ENCODE results near the gene UCK1.
A peak's percentile ranks its signal among the peaks of the same experiment; 100 is the strongest.
"Not testable (repeated sequence)": the region's sequence is repeated elsewhere in the genome, so short reads cannot be mapped to it uniquely, and the experiment has no call there.

UCK1 gene

GRCh38 chr9:131549186-131549585, 18.1 kb upstream of the UCK1 start:
- Histone ChIP-seq H3K27me3 (replicated peaks; ENCODE audit: control insufficient read depth, insufficient read depth, low read length) (peaks cover 44% of the 10 kb centered on the region), H3K9me3 (ENCODE audit: control insufficient read depth, low read length) (peaks cover 12% of the 10 kb centered on the region)
- not testable (repeated sequence) for H3K4me3 ChIP-seq (ENCODE audit: low read length); H3K9ac ChIP-seq (ENCODE audit: low read length); DNase-seq (ENCODE audit: low read depth); H3K4me1 ChIP-seq (ENCODE audit: control insufficient read depth, insufficient read depth, low read length); H3K36me3 ChIP-seq (ENCODE audit: control insufficient read depth, insufficient read depth, low read length, severe bottlenecking)

GRCh38 chr9:131546336-131547084, 15.4 kb upstream of the UCK1 start:
- no peak overlapping the region for H3K9ac ChIP-seq (ENCODE audit: low read length)
- peaks cover 27% of the 10 kb centered on the region for H3K27me3 ChIP-seq (replicated peaks; ENCODE audit: control insufficient read depth, insufficient read depth, low read length)
- peak; percentile 59 for DNase-seq (ENCODE audit: low read depth)
- H3K4me3 ChIP-seq (ENCODE audit: low read length) = peak overlapping the region; percentile 58
- peaks cover 31% of the 10 kb centered on the region for H3K9me3 ChIP-seq (ENCODE audit: control insufficient read depth, low read length)
- H3K4me1 ChIP-seq (ENCODE audit: control insufficient read depth, insufficient read depth, low read length) = no peaks in the 10 kb centered on the region
- H3K36me3 ChIP-seq (ENCODE audit: control insufficient read depth, insufficient read depth, low read length, severe bottlenecking) = no peaks in the 10 kb centered on the region

- Histone ChIP-seq H3K36me3 (ENCODE audit: control insufficient read depth, insufficient read depth, low read length, severe bottlenecking) (no peaks in the 10 kb centered on the region), H3K4me3 (ENCODE audit: low read length) (no peak overlapping the region), H3K9ac (ENCODE audit: low read length) (no peak overlapping the region), H3K27me3 (replicated peaks; ENCODE audit: control insufficient read depth, insufficient read depth, low read length) (peaks cover 27% of the 10 kb centered on the region), H3K4me1 (ENCODE audit: control insufficient read depth, insufficient read depth, low read length) (no peaks in the 10 kb centered on the region), H3K9me3 (ENCODE audit: control insufficient read depth, low read length) (peaks cover 31% of the 10 kb centered on the region)
- no peak for DNase-seq (ENCODE audit: low read depth)
These were observed 14.8 kb upstream of the UCK1 start for GRCh38 chr9:131545786-131546335.

- peaks cover 31% of the 10 kb centered on the region for H3K9me3 ChIP-seq (ENCODE audit: control insufficient read depth, low read length)
- no peaks in the 10 kb centered on the region for H3K4me1 ChIP-seq (ENCODE audit: control insufficient read depth, insufficient read depth, low read length)
- no peak for DNase-seq (ENCODE audit: low read depth)
- H3K36me3 ChIP-seq (ENCODE audit: control insufficient read depth, insufficient read depth, low read length, severe bottlenecking) = no peaks in the 10 kb centered on the region
- H3K4me3 ChIP-seq (ENCODE audit: low read length) = no peak within 1 kb of the TSS
- H3K27me3 ChIP-seq (replicated peaks; ENCODE audit: control insufficient read depth, insufficient read depth, low read length) = peaks cover 29% of the 10 kb centered on the region
- H3K9ac ChIP-seq (ENCODE audit: low read length) = no peak within 1 kb of the TSS
These were observed 14.1 kb upstream of the UCK1 start, which contains the start of gene PRRT1B for GRCh38 chr9:131545003-131545785. Gene PRRT1B, plus strand, starts transcription at chr9:131545523. Its CDS starts 93 bp downstream, at chr9:131545616.

GRCh38 chr9:131543141-131543540, 12.1 kb upstream of the UCK1 start:
- no peak for DNase-seq (ENCODE audit: low read depth)
- Histone ChIP-seq H3K27me3 (replicated peaks; ENCODE audit: control insufficient read depth, insufficient read depth, low read length) (peaks cover 19% of the 10 kb centered on the region), H3K4me1 (ENCODE audit: control insufficient read depth, insufficient read depth, low read length) (no peaks in the 10 kb centered on the region), H3K4me3 (ENCODE audit: low read length) (no peak overlapping the region), H3K9me3 (ENCODE audit: control insufficient read depth, low read length) (peaks cover 28% of the 10 kb centered on the region), H3K36me3 (ENCODE audit: control insufficient read depth, insufficient read depth, low read length, severe bottlenecking) (no peaks in the 10 kb centered on the region), H3K9ac (ENCODE audit: low read length) (no peak overlapping the region)

- peaks cover 25% of the 10 kb centered on the region for H3K9me3 ChIP-seq (ENCODE audit: control insufficient read depth, low read length)
- H3K4me3 ChIP-seq (ENCODE audit: low read length) = no peak overlapping the region
- H3K27me3 ChIP-seq (replicated peaks; ENCODE audit: control insufficient read depth, insufficient read depth, low read length) = peaks cover 5% of the 10 kb centered on the region
- no peak overlapping the region for H3K9ac ChIP-seq (ENCODE audit: low read length)
- DNase-seq (ENCODE audit: low read depth) = no peak
- H3K36me3 ChIP-seq (ENCODE audit: control insufficient read depth, insufficient read depth, low read length, severe bottlenecking) = no peaks in the 10 kb centered on the region
- H3K4me1 ChIP-seq (ENCODE audit: control insufficient read depth, insufficient read depth, low read length) = no peaks in the 10 kb centered on the region
These were observed 8.3 kb upstream of the UCK1 start for GRCh38 chr9:131539223-131539923.

- H3K4me1 ChIP-seq (ENCODE audit: control insufficient read depth, insufficient read depth, low read length) = no peaks in the 10 kb centered on the region
- H3K27me3 ChIP-seq (replicated peaks; ENCODE audit: control insufficient read depth, insufficient read depth, low read length) = peaks cover 5% of the 10 kb centered on the region
- H3K36me3 ChIP-seq (ENCODE audit: control insufficient read depth, insufficient read depth, low read length, severe bottlenecking) = no peaks in the 10 kb centered on the region
- H3K4me3 ChIP-seq (ENCODE audit: low read length) = no peak overlapping the region
- no peak overlapping the region for H3K9ac ChIP-seq (ENCODE audit: low read length)
- H3K9me3 ChIP-seq (ENCODE audit: control insufficient read depth, low read length) = peaks cover 11% of the 10 kb centered on the region
- no peak for DNase-seq (ENCODE audit: low read depth)
These were observed 6.9 kb upstream of the UCK1 start for GRCh38 chr9:131537946-131538345.

GRCh38 chr9:131534721-131535237, 3.7 kb upstream of the UCK1 start:
- no peaks in the 10 kb centered on the region for H3K9me3 ChIP-seq (ENCODE audit: control insufficient read depth, low read length)
- H3K9ac ChIP-seq (ENCODE audit: low read length) = no peak overlapping the region
- DNase-seq (ENCODE audit: low read depth) = no peak
- peaks cover 3% of the 10 kb centered on the region for H3K27me3 ChIP-seq (replicated peaks; ENCODE audit: control insufficient read depth, insufficient read depth, low read length)
- H3K36me3 ChIP-seq (ENCODE audit: control insufficient read depth, insufficient read depth, low read length, severe bottlenecking) = no peaks in the 10 kb centered on the region
- peaks cover 8% of the 10 kb centered on the region for H3K4me1 ChIP-seq (ENCODE audit: control insufficient read depth, insufficient read depth, low read length)
- no peak overlapping the region for H3K4me3 ChIP-seq (ENCODE audit: low read length)

- no peaks in the 10 kb centered on the region for H3K9me3 ChIP-seq (ENCODE audit: control insufficient read depth, low read length)
- H3K27me3 ChIP-seq (replicated peaks; ENCODE audit: control insufficient read depth, insufficient read depth, low read length) = peaks cover 3% of the 10 kb centered on the region
- DNase-seq (ENCODE audit: low read depth) = peak; percentile 61
- peak overlapping the region; percentile 89 for H3K9ac ChIP-seq (ENCODE audit: low read length)
- H3K4me1 ChIP-seq (ENCODE audit: control insufficient read depth, insufficient read depth, low read length) = peaks cover 10% of the 10 kb centered on the region
- H3K4me3 ChIP-seq (ENCODE audit: low read length) = peak overlapping the region; percentile 88
- H3K36me3 ChIP-seq (ENCODE audit: control insufficient read depth, insufficient read depth, low read length, severe bottlenecking) = peaks cover 29% of the 10 kb centered on the region
These were observed 530 bp downstream of the UCK1 start for GRCh38 chr9:131530546-131530919.

GRCh38 chr9:131529597-131530545, 1.2 kb downstream of the UCK1 start:
- peaks cover 33% of the 10 kb centered on the region for H3K36me3 ChIP-seq (ENCODE audit: control insufficient read depth, insufficient read depth, low read length, severe bottlenecking)
- H3K27me3 ChIP-seq (replicated peaks; ENCODE audit: control insufficient read depth, insufficient read depth, low read length) = no peaks in the 10 kb centered on the region
- peaks cover 10% of the 10 kb centered on the region for H3K4me1 ChIP-seq (ENCODE audit: control insufficient read depth, insufficient read depth, low read length)
- peak overlapping the region; percentile 88 for H3K4me3 ChIP-seq (ENCODE audit: low read length)
- no peak for DNase-seq (ENCODE audit: low read depth)
- no peaks in the 10 kb centered on the region for H3K9me3 ChIP-seq (ENCODE audit: control insufficient read depth, low read length)
- peak overlapping the region; percentile 89 for H3K9ac ChIP-seq (ENCODE audit: low read length)

All from adipocyte (in vitro differentiated cells).